RWPE2 (cell line): ENCODE data around the gene SYDE2.

Experiments used
- ATAC-seq: fragments of 200-7000 bp; cut with Tn5 transposase; 3 replicates; pipeline ENCODE4 v1.9.1; 2021; ENCODE audit warnings: low read depth
- DNase-seq: peaks from one replicate; pipeline ENCODE4 v3.0.0-alpha.2; 2020; ENCODE audit warnings: low spot score
- H3K27ac ChIP-seq: fragments of 450-650 bp; 2 replicates; pipeline ENCODE4 v1.5.1; 2017; ENCODE audit warnings: mild to moderate bottlenecking; ENCODE audit not compliant: poor library complexity, severe bottlenecking
- H3K27me3 ChIP-seq: fragments of 250-450 bp; sonication (Bioruptor Pico); 2 replicates; pipeline ENCODE4 v1.5.1; 2021; ENCODE audit warnings: mild to moderate bottlenecking, moderate library complexity; ENCODE audit not compliant: insufficient read depth, poor library complexity, severe bottlenecking
- H3K36me3 ChIP-seq: fragments of 250-450 bp; sonication (Bioruptor Pico); 2 replicates; pipeline ENCODE4 v1.5.1; 2020; ENCODE audit warnings: low read depth, mild to moderate bottlenecking, moderate library complexity
- H3K4me1 ChIP-seq: fragments of 250-450 bp; sonication (Bioruptor Pico); 2 replicates; pipeline ENCODE4 v1.5.1; 2021; ENCODE audit warnings: mild to moderate bottlenecking, moderate library complexity; ENCODE audit not compliant: insufficient read depth, poor library complexity, severe bottlenecking
- H3K4me3 ChIP-seq: fragments of 250-450 bp; sonication (Bioruptor Pico); 2 replicates; pipeline ENCODE4 v1.5.1; 2021; ENCODE audit warnings: mild to moderate bottlenecking, moderate library complexity; ENCODE audit not compliant: severe bottlenecking
- H3K9me3 ChIP-seq: fragments of 250-450 bp; sonication (Bioruptor Pico); 2 replicates; pipeline ENCODE4 v1.5.1; 2021; ENCODE audit warnings: mild to moderate bottlenecking, moderate library complexity; ENCODE audit not compliant: severe bottlenecking
- CTCF ChIP-seq: fragments of 450-650 bp; IDR thresholded peaks from one replicate; pipeline ENCODE4 v1.5.1; 2017; ENCODE audit warnings: mild to moderate bottlenecking, moderate library complexity; ENCODE audit not compliant: poor library complexity, severe bottlenecking

SYDE2 gene

GRCh38 chr1:85118751-85119150 lies 82.1 kb downstream of the SYDE2 start:
- ATAC-seq = no peak
- Histone ChIP-seq H3K36me3 (no peaks in the 10 kb centered on the region), H3K4me1 (peaks cover 3% of the 10 kb centered on the region), H3K27me3 (peaks cover 2% of the 10 kb centered on the region), H3K9me3 (no peaks in the 10 kb centered on the region), H3K27ac (no peak overlapping the region), H3K4me3 (no peak overlapping the region)
- TF ChIP-seq CTCF = no peak
- DNase-seq = no peak

DNA sequence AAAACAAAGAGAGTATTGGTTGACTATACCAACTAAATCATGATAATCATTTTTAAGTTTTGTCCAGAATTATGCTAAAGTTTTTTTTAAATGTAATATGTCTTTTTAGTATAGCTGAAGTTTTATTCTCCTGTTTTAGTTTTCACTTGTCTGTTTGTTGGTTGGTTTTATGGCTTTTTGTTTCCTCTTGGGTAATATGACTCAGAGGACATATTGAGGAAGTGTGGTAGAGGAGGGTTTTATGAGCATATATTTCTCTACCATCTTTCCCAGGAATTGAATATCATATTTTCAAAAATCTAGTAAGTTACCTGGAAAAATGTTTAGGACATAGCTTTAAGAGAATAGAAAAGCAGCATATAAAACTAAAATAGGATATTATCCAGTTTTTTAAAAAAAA lies 84.0 kb downstream of the SYDE2 start:
- Histone ChIP-seq H3K4me1 (peaks cover 3% of the 10 kb centered on the region), H3K27ac (no peak overlapping the region), H3K27me3 (peaks cover 2% of the 10 kb centered on the region), H3K9me3 (no peaks in the 10 kb centered on the region), H3K4me3 (no peak overlapping the region), H3K36me3 (no peaks in the 10 kb centered on the region)
- no peak for TF ChIP-seq CTCF
- DNase-seq = no peak
- no peak for ATAC-seq

GRCh38 chr1:85115933-85116332 lies 84.9 kb downstream of the SYDE2 start:
- no peaks in the 10 kb centered on the region for H3K36me3 ChIP-seq
- no peak overlapping the region for H3K27ac ChIP-seq
- no peak for TF ChIP-seq CTCF
- H3K4me3 ChIP-seq = no peak overlapping the region
- no peak for ATAC-seq
- no peaks in the 10 kb centered on the region for H3K9me3 ChIP-seq
- peaks cover 2% of the 10 kb centered on the region for H3K27me3 ChIP-seq
- no peak for DNase-seq
- H3K4me1 ChIP-seq = peaks cover 3% of the 10 kb centered on the region

GRCh38 chr1:85111695-85112094 lies 89.1 kb downstream of the SYDE2 start:
- no peak for DNase-seq
- H3K27ac ChIP-seq = no peak overlapping the region
- ATAC-seq = no peak
- no peak overlapping the region for H3K4me3 ChIP-seq
- H3K36me3 ChIP-seq = no peaks in the 10 kb centered on the region
- H3K9me3 ChIP-seq = no peaks in the 10 kb centered on the region
- peaks cover under 1% of the 10 kb centered on the region for H3K4me1 ChIP-seq
- H3K27me3 ChIP-seq = peaks cover under 1% of the 10 kb centered on the region
- no peak for TF ChIP-seq CTCF

DNA sequence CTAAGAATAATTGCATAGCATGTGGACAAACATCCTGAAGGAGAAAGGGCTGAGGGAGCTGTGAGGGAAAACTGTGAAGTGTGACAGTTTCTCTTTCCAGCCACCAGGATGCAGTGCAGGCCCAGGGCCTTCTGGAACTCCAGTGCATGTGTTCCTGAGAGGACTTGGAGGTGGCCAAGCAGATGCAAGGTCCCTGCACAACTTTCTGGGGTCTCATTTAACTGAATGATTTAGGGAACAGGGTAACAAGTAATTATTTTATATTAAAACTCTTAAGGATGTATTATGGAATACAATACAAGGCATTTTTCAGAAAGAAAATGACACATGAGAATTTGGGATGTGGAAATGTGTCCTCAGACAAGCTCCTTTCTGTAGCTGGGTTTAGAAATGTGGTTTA lies 91.3 kb downstream of the SYDE2 start:
- peak; percentile 90 for TF ChIP-seq CTCF
- H3K36me3 ChIP-seq = no peaks in the 10 kb centered on the region
- H3K4me1 ChIP-seq = no peaks in the 10 kb centered on the region
- no peaks in the 10 kb centered on the region for H3K9me3 ChIP-seq
- ATAC-seq (peak; percentile 85), DNase-seq (no peak)
- H3K27ac ChIP-seq = no peak overlapping the region
- H3K4me3 ChIP-seq = no peak overlapping the region
- no peaks in the 10 kb centered on the region for H3K27me3 ChIP-seq
